Thyroid gland (tissue), 4 donors: ENCODE data around the gene TMEM94.

Source experiments
- POLR2A ChIP-seq, 2 donors: fragments of 450-650 bp; IDR thresholded peaks; one replicate each; pipeline ENCODE4 v1.6.1; 2017; ENCODE audit warnings: antibody characterized with exemption in 2 of 2, mild to moderate bottlenecking in 2 of 2, moderate library complexity in 1 of 2
- TF ChIP-seq, protein P1 (sequence below), 6 experiments: fragments of 200-600 bp in 3 of 6; fragments of 450-650 bp in 3 of 6; sonication (generic) in 3 of 6; IDR thresholded peaks; one replicate each; pipeline ENCODE4 v1.5.1; 2016 to 2019; ENCODE audit warnings: antibody characterized with exemption in 6 of 6, mild to moderate bottlenecking in 2 of 6, inconsistent platforms in 1 of 6, moderate library complexity in 1 of 6

DNA sequence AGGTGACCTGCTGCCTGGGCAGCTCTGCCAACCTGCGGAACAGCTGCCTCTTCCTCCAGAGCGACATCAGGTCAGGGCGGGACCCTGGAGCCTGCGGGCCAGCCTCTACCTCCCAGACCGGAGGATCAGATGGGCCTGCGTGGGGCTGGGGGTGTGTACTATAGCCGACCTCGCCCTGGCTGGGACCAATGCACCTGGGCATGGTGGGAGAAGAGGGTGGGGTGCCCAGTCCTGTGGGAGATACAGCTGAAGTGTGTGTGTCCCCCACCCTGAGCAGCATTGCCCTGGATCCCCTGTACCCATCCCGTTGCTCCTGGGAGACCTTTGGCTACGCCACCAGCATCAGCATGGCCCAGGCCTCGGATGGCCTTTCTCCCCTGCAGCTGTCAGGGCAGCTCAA, 39.6 kb downstream of the TMEM94 start:
- TF ChIP-seq, protein P1, sequence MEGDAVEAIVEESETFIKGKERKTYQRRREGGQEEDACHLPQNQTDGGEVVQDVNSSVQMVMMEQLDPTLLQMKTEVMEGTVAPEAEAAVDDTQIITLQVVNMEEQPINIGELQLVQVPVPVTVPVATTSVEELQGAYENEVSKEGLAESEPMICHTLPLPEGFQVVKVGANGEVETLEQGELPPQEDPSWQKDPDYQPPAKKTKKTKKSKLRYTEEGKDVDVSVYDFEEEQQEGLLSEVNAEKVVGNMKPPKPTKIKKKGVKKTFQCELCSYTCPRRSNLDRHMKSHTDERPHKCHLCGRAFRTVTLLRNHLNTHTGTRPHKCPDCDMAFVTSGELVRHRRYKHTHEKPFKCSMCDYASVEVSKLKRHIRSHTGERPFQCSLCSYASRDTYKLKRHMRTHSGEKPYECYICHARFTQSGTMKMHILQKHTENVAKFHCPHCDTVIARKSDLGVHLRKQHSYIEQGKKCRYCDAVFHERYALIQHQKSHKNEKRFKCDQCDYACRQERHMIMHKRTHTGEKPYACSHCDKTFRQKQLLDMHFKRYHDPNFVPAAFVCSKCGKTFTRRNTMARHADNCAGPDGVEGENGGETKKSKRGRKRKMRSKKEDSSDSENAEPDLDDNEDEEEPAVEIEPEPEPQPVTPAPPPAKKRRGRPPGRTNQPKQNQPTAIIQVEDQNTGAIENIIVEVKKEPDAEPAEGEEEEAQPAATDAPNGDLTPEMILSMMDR (IDR thresholded peaks at IDR 0.05), result no peak
- TF ChIP-seq POLR2A (IDR thresholded peaks at IDR 0.05), result no peak
